ENCODE results near the gene PRKCZ. TPM values are rescaled to one million over a fixed set of nuclear protein-coding genes. Genes with fewer than 3 reads are reported as not detected.

The PRKCZ gene
- total RNA-seq, 3 donors from 2014 or later = 0.64 to 17.9 (median 12.5) TPM

DNA sequence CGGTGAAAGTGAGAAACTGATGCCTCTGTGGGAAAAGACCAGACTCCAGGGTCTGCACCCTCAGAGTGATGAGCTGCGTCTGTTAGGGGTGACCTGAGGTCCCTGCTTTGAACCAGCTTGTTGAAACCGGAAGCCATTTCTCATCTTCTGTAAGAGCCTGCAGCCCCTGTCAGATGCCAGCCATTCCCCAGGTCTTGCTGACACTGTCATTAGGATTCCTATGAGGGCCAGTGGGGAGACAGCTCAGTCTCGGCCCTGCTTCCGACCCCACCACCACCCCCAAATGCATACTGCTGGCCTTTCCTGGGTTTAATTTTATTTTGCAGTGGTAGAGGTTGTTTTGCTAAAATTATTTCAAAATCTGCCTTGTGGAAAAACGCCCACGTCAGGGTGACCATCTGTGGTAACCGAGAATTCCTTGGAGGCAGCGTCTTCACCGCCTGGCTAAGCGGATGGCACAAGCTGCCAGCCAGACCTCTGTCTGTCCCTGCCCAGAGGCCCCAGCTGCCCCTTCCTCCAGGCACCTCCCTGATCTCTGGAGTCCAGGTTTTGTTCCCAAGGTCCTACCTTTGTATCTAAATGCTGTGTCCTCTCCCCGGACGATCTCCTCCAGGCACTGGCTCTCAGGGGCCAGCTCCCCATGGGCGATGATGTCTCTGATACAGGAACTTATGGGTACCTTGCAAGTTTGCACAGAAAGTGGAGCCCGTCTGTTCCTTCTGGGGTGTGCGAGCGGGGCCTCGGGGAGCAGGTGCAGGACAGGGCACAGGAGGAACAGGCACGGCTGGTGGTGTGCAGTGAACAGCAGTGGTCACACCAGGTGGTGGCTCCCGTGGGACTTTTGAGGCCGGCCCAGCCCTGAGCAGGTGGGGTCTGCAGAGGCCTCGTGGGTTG lies 49.9 kb downstream of the PRKCZ start:
- Histone ChIP-seq H3K4me3 (peak overlapping the region in 1 of 3 donors; percentile 1), H3K4me1 (no peaks in the 10 kb centered on the region), H3K27ac (peak overlapping the region in 1 of 2 donors; percentile 19), H3K27me3 (no peaks in the 10 kb centered on the region), H3K9me3 (no peaks in the 10 kb centered on the region), H3K36me3 (no peaks in the 10 kb centered on the region)
- no peak for DNase-seq (ENCODE audit: low spot score in 2 of 2)
- intact Hi-C loops (cut with DNase I; ENCODE audit: low total_unique reads) = loop anchor here (5.0 kb wide), 1 partner anchor 1407 kb away; no protein-coding TSS in a partner anchor
- TF ChIP-seq POLR2A (IDR thresholded peaks at IDR 0.05) (no peak), POLR2AphosphoS5 (IDR thresholded peaks at IDR 0.05) (no peak)
- TF ChIP-seq, protein P1, sequence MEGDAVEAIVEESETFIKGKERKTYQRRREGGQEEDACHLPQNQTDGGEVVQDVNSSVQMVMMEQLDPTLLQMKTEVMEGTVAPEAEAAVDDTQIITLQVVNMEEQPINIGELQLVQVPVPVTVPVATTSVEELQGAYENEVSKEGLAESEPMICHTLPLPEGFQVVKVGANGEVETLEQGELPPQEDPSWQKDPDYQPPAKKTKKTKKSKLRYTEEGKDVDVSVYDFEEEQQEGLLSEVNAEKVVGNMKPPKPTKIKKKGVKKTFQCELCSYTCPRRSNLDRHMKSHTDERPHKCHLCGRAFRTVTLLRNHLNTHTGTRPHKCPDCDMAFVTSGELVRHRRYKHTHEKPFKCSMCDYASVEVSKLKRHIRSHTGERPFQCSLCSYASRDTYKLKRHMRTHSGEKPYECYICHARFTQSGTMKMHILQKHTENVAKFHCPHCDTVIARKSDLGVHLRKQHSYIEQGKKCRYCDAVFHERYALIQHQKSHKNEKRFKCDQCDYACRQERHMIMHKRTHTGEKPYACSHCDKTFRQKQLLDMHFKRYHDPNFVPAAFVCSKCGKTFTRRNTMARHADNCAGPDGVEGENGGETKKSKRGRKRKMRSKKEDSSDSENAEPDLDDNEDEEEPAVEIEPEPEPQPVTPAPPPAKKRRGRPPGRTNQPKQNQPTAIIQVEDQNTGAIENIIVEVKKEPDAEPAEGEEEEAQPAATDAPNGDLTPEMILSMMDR (IDR thresholded peaks at IDR 0.05) = no peak

DNA sequence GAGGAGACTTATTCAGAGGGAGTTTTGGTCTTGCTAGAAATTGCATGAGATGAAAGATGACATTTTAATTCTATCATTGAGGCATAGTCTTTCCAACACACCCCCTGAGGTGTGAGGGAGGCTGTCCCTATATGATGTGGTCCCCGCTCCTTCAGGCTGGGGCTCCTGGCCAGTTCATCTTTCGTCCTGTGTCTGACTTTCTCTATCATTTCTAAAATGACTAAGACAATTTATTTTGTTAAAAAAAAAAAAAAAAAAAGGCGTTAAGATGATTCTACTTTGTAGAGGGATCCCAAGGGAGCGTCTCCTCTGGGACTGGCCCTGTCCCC lies 50.5 kb downstream of the PRKCZ start:
- intact Hi-C loops (cut with DNase I; ENCODE audit: low total_unique reads) = no loop called here
- DNase-seq (ENCODE audit: low spot score in 2 of 2) = no peak
- H3K36me3 ChIP-seq = no peaks in the 10 kb centered on the region
- no peak overlapping the region for H3K27ac ChIP-seq
- TF ChIP-seq, protein P1 (IDR thresholded peaks at IDR 0.05) = no peak
- no peak for TF ChIP-seq POLR2AphosphoS5 (IDR thresholded peaks at IDR 0.05)
- TF ChIP-seq POLR2A (IDR thresholded peaks at IDR 0.05) = no peak
- no peaks in the 10 kb centered on the region for H3K9me3 ChIP-seq
- no peaks in the 10 kb centered on the region for H3K27me3 ChIP-seq
- H3K4me1 ChIP-seq = no peaks in the 10 kb centered on the region
- no peak overlapping the region for H3K4me3 ChIP-seq

DNA sequence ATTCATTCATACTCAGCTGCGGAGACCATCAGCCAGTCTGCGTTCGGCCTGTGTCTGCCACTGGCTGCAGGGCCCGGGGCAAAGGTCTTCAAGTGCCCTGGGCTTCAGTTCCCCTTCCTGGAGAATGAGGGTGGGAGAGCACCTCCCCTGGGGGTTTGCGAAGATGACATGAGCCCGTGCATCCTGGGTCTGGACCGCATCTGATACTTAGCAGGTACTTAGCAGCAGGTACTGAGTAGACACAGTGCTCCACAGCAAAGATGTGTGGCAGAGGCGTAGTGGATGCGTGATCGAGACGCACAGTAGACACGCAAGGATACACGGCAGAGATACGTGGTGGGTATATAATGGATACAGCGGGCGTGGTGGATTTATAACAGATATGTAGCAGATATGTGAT lies 51.3 kb downstream of the PRKCZ start:
- no peak for DNase-seq (ENCODE audit: low spot score in 2 of 2)
- intact Hi-C loops (cut with DNase I; ENCODE audit: low total_unique reads) = no loop called here
- Histone ChIP-seq H3K27ac (no peak overlapping the region), H3K36me3 (no peaks in the 10 kb centered on the region), H3K9me3 (no peaks in the 10 kb centered on the region), H3K4me3 (no peak overlapping the region), H3K27me3 (no peaks in the 10 kb centered on the region), H3K4me1 (no peaks in the 10 kb centered on the region)
- TF ChIP-seq, protein P1 (IDR thresholded peaks at IDR 0.05) = no peak
- no peak for TF ChIP-seq POLR2AphosphoS5 (IDR thresholded peaks at IDR 0.05)
- no peak for TF ChIP-seq POLR2A (IDR thresholded peaks at IDR 0.05)

DNA sequence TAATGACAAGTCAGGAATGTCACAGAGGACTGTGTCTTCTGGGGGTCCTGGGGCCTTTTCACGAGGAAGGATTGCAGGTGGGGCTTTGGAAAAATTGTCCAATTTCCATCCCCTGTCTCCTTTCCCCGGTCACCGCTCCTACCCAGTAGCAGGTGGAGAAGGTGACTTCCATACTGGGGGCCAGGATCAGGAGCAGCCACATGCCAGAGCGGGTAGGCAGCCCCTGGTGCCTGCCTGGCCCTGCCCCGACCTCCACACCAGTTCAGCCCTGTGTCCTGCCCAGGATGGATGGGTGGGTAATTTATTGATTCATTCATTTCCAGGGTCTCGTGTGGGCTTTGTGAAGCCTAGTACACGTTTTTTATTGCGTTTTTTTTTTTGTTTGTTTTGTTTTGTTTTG lies 51.7 kb downstream of the PRKCZ start:
- intact Hi-C loops (cut with DNase I; ENCODE audit: low total_unique reads) = no loop called here
- TF ChIP-seq POLR2AphosphoS5 (IDR thresholded peaks at IDR 0.05) = no peak
- no peak for TF ChIP-seq POLR2A (IDR thresholded peaks at IDR 0.05)
- TF ChIP-seq, protein P1 (IDR thresholded peaks at IDR 0.05) = no peak
- no peak for DNase-seq (ENCODE audit: low spot score in 2 of 2)

DNA sequence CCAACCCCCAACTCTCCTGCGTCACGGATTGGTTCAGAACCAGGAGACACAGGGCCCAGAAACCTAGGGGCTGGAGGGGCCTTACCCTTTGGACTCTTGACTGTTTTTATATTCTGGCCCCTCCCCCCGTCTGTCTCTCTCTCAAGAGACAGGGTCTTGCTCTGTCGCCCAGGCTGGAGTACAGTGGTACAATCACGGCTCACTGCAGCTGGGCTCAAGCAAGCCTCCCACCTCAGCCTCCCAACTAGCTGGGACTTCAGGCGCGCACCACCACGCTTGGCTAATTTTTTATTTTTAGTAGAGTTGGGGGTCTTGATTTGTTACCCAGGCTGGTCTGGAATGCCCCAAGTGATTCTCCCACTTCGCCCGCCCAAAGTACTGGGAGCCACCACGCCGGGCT lies 52.5 kb downstream of the PRKCZ start:
- no peaks in the 10 kb centered on the region for H3K9me3 ChIP-seq
- DNase-seq (ENCODE audit: low spot score in 2 of 2) = no peak
- no peaks in the 10 kb centered on the region for H3K36me3 ChIP-seq
- TF ChIP-seq, protein P1 (IDR thresholded peaks at IDR 0.05) = no peak
- TF ChIP-seq POLR2AphosphoS5 (IDR thresholded peaks at IDR 0.05) (no peak), POLR2A (IDR thresholded peaks at IDR 0.05) (no peak)
- intact Hi-C loops (cut with DNase I; ENCODE audit: low total_unique reads) = no loop called here
- no peaks in the 10 kb centered on the region for H3K27me3 ChIP-seq
- H3K4me1 ChIP-seq = no peaks in the 10 kb centered on the region
- H3K27ac ChIP-seq = no peak overlapping the region
- no peak overlapping the region for H3K4me3 ChIP-seq

More for the DNA sequence above, 51.7 kb downstream of the PRKCZ start:
- H3K9me3 ChIP-seq = no peaks in the 10 kb centered on the region
- no peaks in the 10 kb centered on the region for H3K27me3 ChIP-seq
- no peaks in the 10 kb centered on the region for H3K36me3 ChIP-seq
- no peak overlapping the region for H3K4me3 ChIP-seq
- no peak overlapping the region for H3K27ac ChIP-seq
- H3K4me1 ChIP-seq = no peaks in the 10 kb centered on the region
